AG09309 (cell line): Measurements from ENCODE around the gene SMS.
"Not testable (repeated sequence)": the region's sequence is repeated elsewhere in the genome, so short reads cannot be mapped to it uniquely, and the experiment has no call there.

Experiments used
- DNase-seq: peaks from one replicate; pipeline ENCODE4 v3.0.0-alpha.2; 2010; ENCODE audit warnings: low read depth
- H3K4me3 ChIP-seq: 2 replicates; pipeline ENCODE4 v1.5.1; 2011; ENCODE audit warnings: mild to moderate bottlenecking, low read depth, low read length, moderate library complexity; ENCODE audit not compliant: control insufficient read depth
- TF ChIP-seq, protein P1 (sequence below): IDR thresholded peaks from 2 replicates; pipeline ENCODE4 v1.5.1; 2011; ENCODE audit warnings: mild to moderate bottlenecking, low read depth, low read length, inconsistent platforms; ENCODE audit not compliant: insufficient read depth, control insufficient read depth; ENCODE audit errors: missing control alignments

Gene SMS

DNA sequence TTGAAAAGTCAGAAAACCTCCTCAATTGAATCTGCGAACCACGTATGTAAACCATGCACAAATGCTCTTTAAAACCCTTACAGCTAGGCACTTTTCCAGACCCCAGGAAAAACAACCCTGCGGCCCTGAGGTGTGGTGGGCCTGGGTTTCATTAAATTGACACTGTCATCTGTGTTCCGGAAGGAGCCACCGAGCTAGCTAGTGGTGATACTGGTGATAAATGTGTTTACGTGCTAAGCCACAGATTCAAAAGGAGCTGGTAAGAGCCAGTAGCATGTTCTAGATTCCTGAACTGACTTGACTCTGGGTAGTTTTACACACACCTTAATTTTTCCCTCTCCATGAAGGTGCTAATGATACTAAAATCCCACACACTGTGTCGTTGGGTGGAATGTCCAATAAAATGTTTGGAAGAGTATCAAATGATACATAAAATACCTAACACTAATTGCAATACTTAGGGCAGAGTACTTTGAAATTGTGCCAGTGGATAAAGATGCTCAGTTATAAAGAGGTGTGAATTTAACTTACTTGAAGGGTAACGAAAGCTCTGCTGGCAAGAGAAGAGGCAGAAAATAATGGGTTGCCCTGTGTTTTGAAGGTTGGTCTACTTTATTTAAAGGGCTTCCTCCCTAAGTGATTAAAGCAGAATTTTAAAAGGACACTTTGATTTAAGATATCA is 8.5 kb downstream of the SMS start:
- TF ChIP-seq, protein P1, sequence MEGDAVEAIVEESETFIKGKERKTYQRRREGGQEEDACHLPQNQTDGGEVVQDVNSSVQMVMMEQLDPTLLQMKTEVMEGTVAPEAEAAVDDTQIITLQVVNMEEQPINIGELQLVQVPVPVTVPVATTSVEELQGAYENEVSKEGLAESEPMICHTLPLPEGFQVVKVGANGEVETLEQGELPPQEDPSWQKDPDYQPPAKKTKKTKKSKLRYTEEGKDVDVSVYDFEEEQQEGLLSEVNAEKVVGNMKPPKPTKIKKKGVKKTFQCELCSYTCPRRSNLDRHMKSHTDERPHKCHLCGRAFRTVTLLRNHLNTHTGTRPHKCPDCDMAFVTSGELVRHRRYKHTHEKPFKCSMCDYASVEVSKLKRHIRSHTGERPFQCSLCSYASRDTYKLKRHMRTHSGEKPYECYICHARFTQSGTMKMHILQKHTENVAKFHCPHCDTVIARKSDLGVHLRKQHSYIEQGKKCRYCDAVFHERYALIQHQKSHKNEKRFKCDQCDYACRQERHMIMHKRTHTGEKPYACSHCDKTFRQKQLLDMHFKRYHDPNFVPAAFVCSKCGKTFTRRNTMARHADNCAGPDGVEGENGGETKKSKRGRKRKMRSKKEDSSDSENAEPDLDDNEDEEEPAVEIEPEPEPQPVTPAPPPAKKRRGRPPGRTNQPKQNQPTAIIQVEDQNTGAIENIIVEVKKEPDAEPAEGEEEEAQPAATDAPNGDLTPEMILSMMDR: no peak
- H3K4me3 ChIP-seq: no peak overlapping the region
- DNase-seq: no peak

DNA sequence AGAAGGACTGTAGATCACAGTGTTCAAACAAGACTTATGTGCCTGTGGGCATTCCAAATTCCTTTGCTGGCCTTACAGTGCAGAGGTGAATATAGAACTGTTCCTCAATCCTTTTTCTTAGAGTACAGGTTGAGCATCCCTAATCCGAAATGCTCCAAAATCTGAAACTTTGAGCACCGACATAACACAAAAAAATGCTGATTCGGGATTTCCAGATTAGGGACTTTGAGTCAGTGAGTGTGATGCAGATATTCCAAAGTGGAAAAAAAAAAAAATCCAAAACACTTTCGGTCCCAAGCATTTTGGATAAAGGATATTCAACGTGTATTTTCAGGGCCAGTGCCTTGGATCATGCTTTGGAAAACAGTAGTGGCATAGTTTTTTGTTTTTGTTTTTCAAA is 9.2 kb downstream of the SMS start:
- TF ChIP-seq, protein P1: no peak
- H3K4me3 ChIP-seq: no peak overlapping the region
- no peak for DNase-seq

DNA sequence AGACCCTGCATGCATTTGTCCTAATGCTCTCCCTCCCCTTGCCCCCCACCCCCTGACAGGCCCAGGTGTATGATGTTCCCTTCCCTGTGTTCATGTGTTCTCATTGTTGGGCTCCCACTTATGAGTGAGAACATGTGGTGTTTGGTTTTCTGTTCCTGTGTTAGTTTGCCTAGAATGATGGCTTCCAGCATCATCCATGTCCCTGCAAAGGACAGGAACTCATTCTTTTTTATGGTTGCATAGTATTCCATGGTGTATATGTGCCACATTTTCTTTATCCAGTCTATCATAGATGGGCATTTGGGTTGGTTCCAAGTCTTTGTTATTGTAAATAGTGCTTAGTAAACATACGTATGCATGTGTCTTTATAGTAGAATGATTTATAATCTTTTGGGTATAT is 10.0 kb downstream of the SMS start:
- DNase-seq: not testable (repeated sequence)

DNA sequence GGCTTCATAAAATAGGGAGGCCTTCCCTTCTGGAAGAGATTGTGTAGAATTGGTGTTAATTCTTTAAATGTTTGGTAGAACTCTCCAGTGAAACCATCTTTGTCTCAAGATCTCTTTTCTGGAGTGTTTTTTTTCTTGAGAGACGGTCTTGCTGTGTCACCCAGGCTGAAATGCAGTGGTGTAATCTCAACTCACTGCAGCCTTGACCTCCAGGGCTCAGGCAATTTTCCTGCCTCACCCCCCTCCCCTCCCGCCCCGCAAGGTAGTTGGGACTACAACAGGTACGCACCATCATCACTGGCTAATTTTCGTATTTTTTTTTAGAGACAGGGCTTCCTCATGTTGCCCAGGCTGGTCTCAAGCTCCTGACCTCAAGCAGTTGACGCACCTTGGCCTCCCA is 12.1 kb downstream of the SMS start:
- H3K4me3 ChIP-seq: no peak overlapping the region
- DNase-seq: no peak
- TF ChIP-seq, protein P1: no peak

More for the DNA sequence above, 10.0 kb downstream of the SMS start:
- H3K4me3 ChIP-seq: not testable (repeated sequence)

- not testable (repeated sequence) for DNase-seq, H3K4me3 ChIP-seq
These were observed 12.8 kb downstream of the SMS start for GRCh38 chrX:21953195-21953830.

DNA sequence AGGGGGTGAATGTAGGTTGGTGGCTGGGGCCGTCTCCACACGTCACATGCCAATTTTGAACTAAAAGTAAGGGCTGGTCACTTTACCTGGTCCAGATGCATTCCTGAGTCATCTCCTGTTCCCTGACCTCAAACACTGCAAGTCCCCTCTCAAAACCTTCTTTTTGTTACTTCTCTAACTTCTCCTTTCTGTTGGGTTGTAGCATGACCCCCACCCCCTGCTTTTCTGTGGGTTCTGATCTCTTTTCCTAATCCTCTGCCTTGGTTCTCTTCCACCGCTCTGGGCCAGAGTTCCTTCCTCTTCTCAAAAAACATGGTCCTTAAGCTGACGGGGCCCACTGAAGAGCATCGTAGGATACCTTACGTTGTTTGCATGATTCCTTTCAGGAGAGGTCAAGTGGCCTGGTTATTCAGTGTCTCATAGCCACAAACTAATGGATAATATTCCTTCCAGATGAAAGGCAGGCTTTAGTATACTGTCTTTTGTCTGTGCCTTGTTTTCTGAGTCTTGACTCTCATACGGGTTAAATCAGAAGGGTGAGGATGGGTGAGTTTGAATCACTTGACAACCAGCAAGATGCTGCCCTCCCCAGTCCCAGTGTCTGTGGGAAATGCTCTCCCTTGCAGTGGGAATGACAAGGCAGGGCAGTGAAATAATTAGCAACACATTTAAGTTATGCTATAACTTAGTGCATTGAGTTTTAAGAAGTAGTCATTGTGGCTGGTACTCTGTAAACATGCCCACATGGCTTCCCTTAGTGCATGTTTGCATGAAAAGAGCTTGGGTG is 15.1 kb downstream of the SMS start:
- TF ChIP-seq, protein P1: no peak

GRCh38 chrX:21956783-21957182 is 16.3 kb downstream of the SMS start:
- TF ChIP-seq, protein P1: no peak
- DNase-seq: no peak

More for the DNA sequence above, 15.1 kb downstream of the SMS start:
- no peak for DNase-seq
- no peak overlapping the region for H3K4me3 ChIP-seq

More at GRCh38 chrX:21956783-21957182, 16.3 kb downstream of the SMS start:
- no peak overlapping the region for H3K4me3 ChIP-seq
